M059J (cell line): ENCODE results near the gene TMCC1. TPM values are rescaled to one million over a fixed set of nuclear protein-coding genes. Genes with fewer than 3 reads are reported as not detected.
"Not testable (repeated sequence)": the region's sequence is repeated elsewhere in the genome, so short reads cannot be mapped to it uniquely, and the experiment has no call there.

Source experiments
- DNase-seq: peaks from one replicate; pipeline ENCODE4 v3.0.0-alpha.2; 2012; ENCODE audit warnings: low read depth
- total RNA-seq: library from RNA; depleted of rRNA; stranded (reverse); fragments of >200 nt; shearing (Covaris generic); gene quantifications from 2 replicates; pipeline ENCODE4 v1.2.3, GENCODE V29; 2014; rRNA removed

Gene TMCC1
- total RNA-seq, result 6.8 and 10.1 TPM in 2 replicates

GRCh38 chr3:129893581-129894070 is at the start of gene TMCC1:
TMCC1 (minus strand) TSS chr3:129893711.
- peak; percentile 84 for DNase-seq

GRCh38 chr3:129943020-129943419 is 49.5 kb upstream of the TMCC1 start:
- DNase-seq, result no peak

GRCh38 chr3:129942296-129942695 is 48.8 kb upstream of the TMCC1 start:
- DNase-seq, result peak; percentile 61

GRCh38 chr3:129940086-129940485 is 46.6 kb upstream of the TMCC1 start:
- DNase-seq, result no peak

- DNase-seq, result no peak
Observed at GRCh38 chr3:129938140-129938930, 44.8 kb upstream of the TMCC1 start.

- DNase-seq, result no peak
Observed at GRCh38 chr3:129937717-129938116, 44.2 kb upstream of the TMCC1 start.

GRCh38 chr3:129936757-129937156 is 43.2 kb upstream of the TMCC1 start:
- DNase-seq, result peak; percentile 89

GRCh38 chr3:129934234-129935123 is 41.0 kb upstream of the TMCC1 start:
- DNase-seq, result peak; percentile 32

- DNase-seq, result no peak
Observed at GRCh38 chr3:129933471-129933870, 40.0 kb upstream of the TMCC1 start.

GRCh38 chr3:129929383-129929782 is 35.9 kb upstream of the TMCC1 start:
- DNase-seq, result no peak

- no peak for DNase-seq
Observed at GRCh38 chr3:129927072-129927471, 33.6 kb upstream of the TMCC1 start.

- no peak for DNase-seq
Observed at GRCh38 chr3:129919806-129920205, 26.3 kb upstream of the TMCC1 start.

- DNase-seq, result no peak
Observed at GRCh38 chr3:129919357-129919756, 25.8 kb upstream of the TMCC1 start.

- no peak for DNase-seq
Observed at GRCh38 chr3:129918461-129918860, 24.9 kb upstream of the TMCC1 start.

GRCh38 chr3:129917423-129918007 is 24.0 kb upstream of the TMCC1 start:
- DNase-seq, result no peak

GRCh38 chr3:129913618-129914017 is 20.1 kb upstream of the TMCC1 start:
- no peak for DNase-seq

- no peak for DNase-seq
Observed at GRCh38 chr3:129911261-129911861, 17.9 kb upstream of the TMCC1 start.

GRCh38 chr3:129909235-129909634 is 15.7 kb upstream of the TMCC1 start:
- DNase-seq, result not testable (repeated sequence)

GRCh38 chr3:129908417-129908816 is 14.9 kb upstream of the TMCC1 start:
- no peak for DNase-seq

GRCh38 chr3:129901272-129901671 is 7.8 kb upstream of the TMCC1 start:
- not testable (repeated sequence) for DNase-seq

- no peak for DNase-seq
Observed at GRCh38 chr3:129897026-129897425, 3.5 kb upstream of the TMCC1 start.
